Measurements from ENCODE around the gene TTC21B. TPM values are rescaled to one million over a fixed set of nuclear protein-coding genes. Genes with fewer than 3 reads are reported as not detected.
"Not testable (repeated sequence)": the region's sequence is repeated elsewhere in the genome, so short reads cannot be mapped to it uniquely, and the experiment has no call there.

The TTC21B gene
- total RNA-seq, 1 donor, result 14.3 TPM

DNA sequence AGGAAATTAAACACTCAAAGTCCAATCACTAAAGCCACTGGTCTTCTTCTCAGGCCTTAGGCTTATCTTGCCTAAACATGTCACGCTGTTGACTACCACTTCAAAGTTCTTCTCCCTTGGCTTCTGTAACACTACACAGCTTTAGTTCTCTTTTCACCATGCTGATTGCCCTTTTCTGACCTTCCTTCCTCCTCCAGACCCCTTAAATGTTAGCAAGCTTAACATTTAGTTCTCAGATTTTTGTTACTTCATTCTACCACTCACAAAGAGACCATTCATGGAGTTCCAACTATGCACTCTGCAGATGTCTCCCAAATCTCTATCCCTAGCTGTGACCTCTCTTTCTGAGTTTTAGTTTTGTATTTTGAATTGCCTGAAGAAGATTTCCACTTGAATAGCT, 64.4 kb downstream of the TTC21B start:
- DNase-seq (ENCODE audit: low read depth in 2 of 3, low spot score in 2 of 3), result no peak

GRCh38 chr2:165888171-165888570, 65.4 kb downstream of the TTC21B start:
- DNase-seq (ENCODE audit: low read depth in 2 of 3, low spot score in 2 of 3), result no peak

- no peak for DNase-seq (ENCODE audit: low read depth in 2 of 3, low spot score in 2 of 3)
Observed at GRCh38 chr2:165886487-165887146, 67.0 kb downstream of the TTC21B start.

DNA sequence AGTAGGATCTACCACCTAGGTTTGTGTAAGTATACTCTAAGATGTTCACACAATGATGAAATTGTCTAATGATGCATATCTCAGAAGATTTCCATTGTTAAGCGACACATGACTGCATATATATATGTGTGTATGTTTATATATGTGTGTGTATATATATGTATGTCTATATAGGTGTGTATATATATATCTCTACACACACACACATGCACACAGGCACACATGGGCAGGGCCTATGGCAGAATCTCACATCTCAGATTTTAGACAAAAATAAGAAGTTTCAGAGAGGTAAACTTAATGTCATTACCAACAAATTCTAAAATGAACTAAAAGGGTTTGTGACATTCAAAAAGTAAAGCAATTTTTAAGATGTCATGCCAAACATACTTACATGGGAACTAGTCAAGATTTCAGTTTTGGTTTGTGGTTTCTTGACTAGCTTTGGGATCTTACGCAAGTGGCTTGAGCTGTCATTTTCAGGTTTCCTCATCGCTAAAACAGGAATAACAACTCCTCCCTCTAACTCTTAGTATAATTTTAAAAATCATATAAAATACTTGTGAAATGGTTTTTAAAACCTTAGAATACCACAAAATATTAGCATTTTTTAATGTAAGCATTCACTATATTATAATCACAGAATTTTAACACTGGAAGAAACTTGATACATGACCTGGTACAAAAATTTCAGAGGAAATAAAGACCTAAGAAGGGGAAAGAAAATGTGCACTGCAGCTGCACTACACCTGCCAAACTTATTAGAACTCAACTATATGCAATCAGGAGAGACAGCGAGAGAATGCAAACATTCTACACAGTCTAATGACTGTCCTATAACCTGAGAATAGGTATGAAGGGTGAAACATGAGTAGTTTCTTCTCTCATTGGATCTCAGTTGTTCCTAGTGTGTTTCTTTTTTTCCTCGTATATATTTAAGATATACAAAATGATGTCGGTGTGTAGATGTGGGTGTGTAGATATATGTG, 75.7 kb downstream of the TTC21B start:
- DNase-seq (ENCODE audit: low read depth in 2 of 3, low spot score in 2 of 3), result peak in 2 of 3 donors; percentile 22 to 54

- DNase-seq (ENCODE audit: low read depth in 2 of 3, low spot score in 2 of 3), result no peak
Observed at GRCh38 chr2:165876712-165877111, 76.9 kb downstream of the TTC21B start.

DNA sequence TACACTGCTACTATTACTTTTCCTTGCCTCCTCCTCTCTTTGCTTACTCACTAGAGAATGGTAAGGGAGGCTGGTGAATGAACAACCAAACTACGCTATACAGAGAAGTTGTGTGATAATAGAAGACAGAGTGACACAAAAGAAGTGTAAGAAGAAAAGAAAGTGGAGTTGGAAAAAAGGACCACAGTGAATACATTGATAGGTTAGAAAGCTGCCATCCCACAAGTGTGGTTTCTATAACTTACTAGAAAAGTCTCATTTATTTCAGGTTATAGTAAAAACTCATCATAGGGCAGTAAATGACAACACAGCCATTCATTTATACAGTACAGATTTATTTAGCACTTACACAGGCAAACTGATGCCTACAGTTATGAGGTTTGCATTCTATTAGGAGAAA, 77.3 kb downstream of the TTC21B start:
- DNase-seq (ENCODE audit: low read depth in 2 of 3, low spot score in 2 of 3), result no peak

DNA sequence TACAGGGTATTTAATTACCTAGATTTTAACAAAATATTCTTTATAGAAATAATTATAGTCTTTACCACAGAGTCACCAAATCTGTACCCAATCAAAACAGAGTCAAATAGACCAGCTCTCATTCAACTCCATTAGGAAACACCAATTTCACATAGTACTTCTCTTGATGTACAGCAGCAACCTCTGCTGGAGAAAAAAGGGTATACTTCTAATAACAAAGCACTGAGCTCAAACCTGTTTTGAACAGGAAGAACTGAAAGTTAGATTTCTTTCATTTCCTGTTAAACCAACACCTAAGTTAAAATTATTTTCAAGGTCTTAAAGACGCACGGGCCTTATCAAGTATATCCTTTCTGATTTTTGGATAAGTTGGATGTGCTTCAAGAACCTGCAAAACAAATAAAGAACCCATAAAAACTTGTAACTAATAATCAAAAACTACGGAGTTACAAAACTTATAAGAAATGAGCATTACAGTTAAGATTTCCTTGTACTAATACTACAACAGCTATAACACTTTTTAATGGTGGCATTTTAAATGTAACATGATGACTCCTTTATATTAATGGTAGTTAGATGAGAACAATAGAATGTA, 79.0 kb downstream of the TTC21B start:
- peak in 2 of 3 donors; percentile 54 to 81 for DNase-seq (ENCODE audit: low read depth in 2 of 3, low spot score in 2 of 3)

DNA sequence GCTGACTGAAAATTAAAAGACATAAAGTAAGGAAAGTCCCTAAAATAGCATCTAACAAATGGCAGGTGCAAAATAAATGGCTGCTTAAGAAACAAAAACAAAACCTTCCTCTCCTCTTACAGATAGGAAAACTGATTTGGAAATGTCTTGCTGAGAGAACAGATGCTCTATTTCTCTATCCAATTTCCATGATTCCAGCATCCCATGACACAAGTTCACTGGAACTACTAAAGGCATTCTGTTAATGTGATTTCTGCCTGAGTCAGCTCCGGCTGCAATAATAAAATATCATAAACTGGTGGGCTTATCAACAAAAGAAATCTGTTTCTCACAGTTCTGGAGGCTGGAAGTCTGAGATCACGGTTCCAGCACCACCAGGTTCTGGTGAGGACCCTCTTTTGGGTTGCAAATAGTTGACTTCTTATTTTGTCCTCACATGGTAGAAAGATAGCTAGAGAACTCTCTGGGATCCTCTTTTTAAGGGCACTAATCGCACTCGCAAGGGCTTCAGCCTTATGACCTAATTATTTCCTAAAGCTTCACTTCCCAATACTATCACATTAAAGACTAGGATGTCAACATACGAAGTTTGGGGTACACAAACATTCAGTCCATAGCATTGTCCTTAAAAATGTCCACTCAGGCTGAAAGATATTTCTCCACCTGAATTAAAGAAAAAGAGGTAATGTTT, 81.3 kb downstream of the TTC21B start:
- no peak for DNase-seq (ENCODE audit: low read depth in 2 of 3, low spot score in 2 of 3)

DNA sequence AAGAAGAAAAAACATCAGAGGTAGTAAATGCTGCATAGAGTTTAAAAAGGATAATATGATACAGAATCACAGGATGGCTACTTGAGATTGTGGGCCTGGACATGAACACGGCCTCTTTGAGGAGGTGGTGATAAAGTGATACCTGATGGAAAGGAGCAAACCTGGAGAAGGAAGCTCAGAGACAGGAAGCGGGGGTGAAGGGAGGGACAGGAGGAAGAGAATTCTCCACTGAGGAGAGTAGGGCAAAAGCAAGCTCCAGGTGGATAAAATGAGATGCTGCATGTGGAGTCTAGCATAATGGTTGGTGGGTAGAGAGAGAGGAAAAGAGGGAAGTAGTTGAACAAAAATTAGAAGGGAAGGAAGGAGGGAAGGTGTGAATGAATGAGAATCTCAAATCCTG, 82.6 kb downstream of the TTC21B start:
- DNase-seq (ENCODE audit: low read depth in 2 of 3, low spot score in 2 of 3), result no peak

- DNase-seq (ENCODE audit: low read depth in 2 of 3, low spot score in 2 of 3), result no peak
Observed at GRCh38 chr2:165870346-165870745, 83.2 kb downstream of the TTC21B start.

- no peak for DNase-seq (ENCODE audit: low read depth in 2 of 3, low spot score in 2 of 3)
Observed at GRCh38 chr2:165868211-165868610, 85.4 kb downstream of the TTC21B start.

GRCh38 chr2:165864296-165864695, 89.3 kb downstream of the TTC21B start:
- no peak for DNase-seq (ENCODE audit: low read depth in 2 of 3, low spot score in 2 of 3)

DNA sequence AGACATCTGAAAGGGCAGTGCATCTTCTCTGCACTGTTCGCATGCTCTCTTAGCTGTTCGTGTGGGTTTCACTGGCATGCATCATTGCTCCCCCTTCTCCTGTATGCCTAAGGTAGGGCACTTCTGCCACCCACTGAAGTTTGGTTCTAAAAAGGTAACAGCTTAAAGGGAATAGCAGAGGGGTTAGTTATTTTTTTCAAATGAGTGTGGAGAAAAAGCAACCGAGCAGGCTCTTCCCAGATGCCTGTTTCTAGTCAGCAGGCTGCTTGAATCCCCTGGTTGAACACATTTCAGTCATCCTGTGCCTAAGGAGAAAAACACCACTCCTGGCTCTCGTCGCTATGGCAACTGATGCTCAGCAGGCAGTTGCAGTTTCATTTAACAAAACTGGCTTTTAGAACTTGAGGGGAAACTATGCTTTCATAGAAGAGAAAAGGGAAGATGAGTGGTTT, 89.7 kb downstream of the TTC21B start:
- DNase-seq (ENCODE audit: low read depth in 2 of 3, low spot score in 2 of 3), result no peak

GRCh38 chr2:165861083-165861482, 92.5 kb downstream of the TTC21B start:
- DNase-seq (ENCODE audit: low read depth in 2 of 3, low spot score in 2 of 3), result not testable (repeated sequence)

GRCh38 chr2:165859723-165860122, 93.9 kb downstream of the TTC21B start:
- DNase-seq (ENCODE audit: low read depth in 2 of 3, low spot score in 2 of 3), result not testable (repeated sequence)

DNA sequence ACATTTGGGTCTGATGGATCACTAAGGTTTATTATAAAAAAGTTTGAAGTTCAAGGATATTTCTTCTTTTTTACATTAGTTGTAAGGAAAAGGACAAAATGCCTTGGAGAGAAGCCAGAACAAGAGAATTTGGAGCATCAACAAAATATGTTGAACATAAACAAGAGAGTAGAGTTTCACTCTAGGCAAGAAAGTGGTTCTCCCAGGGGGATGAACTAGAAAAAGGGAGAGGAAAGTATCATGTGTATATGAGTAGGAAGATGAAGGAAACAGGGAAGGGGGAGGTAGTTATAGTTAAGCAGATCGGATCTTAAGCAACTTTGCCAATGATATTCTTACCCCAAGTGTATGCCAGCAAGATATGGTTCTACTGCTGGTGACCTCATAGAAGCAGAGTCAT, 95.7 kb downstream of the TTC21B start:
- DNase-seq (ENCODE audit: low read depth in 2 of 3, low spot score in 2 of 3), result no peak

GRCh38 chr2:165852394-165852793, 101.2 kb downstream of the TTC21B start:
- peak in 1 of 3 donors; percentile 26 for DNase-seq (ENCODE audit: low read depth in 2 of 3, low spot score in 2 of 3)

DNA sequence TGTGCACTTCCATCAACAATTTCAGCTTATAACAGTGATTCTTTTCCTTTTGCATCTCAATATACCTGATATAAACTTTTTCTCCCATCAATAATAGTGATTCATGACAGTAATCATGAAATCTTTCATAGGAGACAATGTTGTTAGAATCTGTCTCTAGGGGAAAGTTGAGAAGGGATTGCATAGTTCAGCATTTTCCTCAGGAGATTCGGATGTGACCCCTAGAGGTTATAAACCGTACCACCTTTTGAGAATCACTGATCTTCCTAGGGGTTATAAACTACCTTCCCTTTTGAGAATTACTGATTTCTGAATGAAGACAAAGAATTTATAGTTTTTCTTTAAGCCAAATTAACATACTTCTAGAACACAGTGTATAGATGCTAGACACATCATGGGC, 106.6 kb downstream of the TTC21B start:
- no peak for DNase-seq (ENCODE audit: low read depth in 2 of 3, low spot score in 2 of 3)

DNA sequence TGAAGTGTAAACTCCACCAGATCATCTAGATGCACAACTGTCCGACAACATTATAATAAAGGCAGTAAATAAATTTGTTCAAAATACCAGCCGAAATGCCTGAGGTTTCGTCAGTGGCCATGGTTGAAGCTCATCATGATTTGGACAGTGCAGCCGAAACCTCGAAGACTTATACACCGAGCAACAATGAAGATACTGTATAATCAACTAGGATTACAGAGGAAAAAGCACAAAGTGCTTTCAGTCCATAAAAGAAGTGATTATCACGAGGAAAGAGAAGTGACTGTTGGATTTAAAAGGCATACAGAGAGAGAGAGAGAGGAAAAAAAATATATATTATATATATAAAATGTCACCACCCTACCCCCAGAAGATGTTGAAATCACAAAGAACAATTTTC, 107.5 kb downstream of the TTC21B start:
- DNase-seq (ENCODE audit: low read depth in 2 of 3, low spot score in 2 of 3), result no peak

GRCh38 chr2:165844216-165844615, 109.4 kb downstream of the TTC21B start:
- no peak for DNase-seq (ENCODE audit: low read depth in 2 of 3, low spot score in 2 of 3)

- no peak for DNase-seq (ENCODE audit: low read depth in 2 of 3, low spot score in 2 of 3)
Observed at GRCh38 chr2:165843351-165843750, 110.2 kb downstream of the TTC21B start.

All from hematopoietic multipotent progenitor cell (in vitro differentiated cells).